Measurements from ENCODE around the gene EPHB4.

The EPHB4 gene

DNA sequence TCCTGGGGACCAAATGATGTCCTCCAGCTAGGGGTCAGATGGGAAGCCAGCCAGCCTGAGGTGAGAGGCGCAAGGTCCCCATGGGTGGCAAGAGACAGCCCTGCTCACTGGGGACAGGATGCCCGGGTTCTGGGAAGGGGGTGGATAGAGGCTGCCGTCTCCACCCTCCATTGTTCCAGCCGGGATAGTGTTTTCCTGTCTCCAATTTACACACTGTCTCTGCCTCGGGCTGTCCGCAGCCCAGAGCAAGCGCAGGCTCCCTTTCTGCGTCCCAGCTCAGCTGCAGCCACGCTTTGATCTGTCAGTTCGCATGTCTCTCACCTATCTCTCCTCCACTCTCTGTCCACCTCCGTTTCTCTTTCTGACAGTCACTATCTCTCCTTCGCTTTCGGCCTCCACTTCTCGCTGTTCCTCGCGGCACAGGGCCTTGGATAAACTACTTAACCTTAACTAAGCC, 2.1 kb downstream of the EPHB4 start:
- TF ChIP-seq CTCF (IDR thresholded peaks at IDR 0.05; ENCODE audit: low read length): no peak
- Histone ChIP-seq H3K27me3 (ENCODE audit: insufficient read depth, low read length) (peaks cover 10% of the 10 kb centered on the region; the same call in 1 of the 2 replicates), H2AFZ (ENCODE audit: low read length) (no peak overlapping the region), H3K9ac (ENCODE audit: low read length) (no peak overlapping the region), H3K9me2 (ENCODE audit: low read depth, low read length) (no peaks in the 10 kb centered on the region), H4K20me1 (ENCODE audit: insufficient read depth, low read length) (no peaks in the 10 kb centered on the region), H3K36me3 (ENCODE audit: insufficient read depth, low read length) (no peaks in the 10 kb centered on the region), H3F3A (ENCODE audit: insufficient read depth, low read length) (no peaks in the 10 kb centered on the region), H3K4me3 (ENCODE audit: low read depth, low read length, poor library complexity, severe bottlenecking) (no peak overlapping the region), H3K27ac (ENCODE audit: low read depth, low read length, poor library complexity, severe bottlenecking) (no peak overlapping the region), H3K4me2 (ENCODE audit: low read length) (no peak overlapping the region), H3K79me2 (ENCODE audit: insufficient read depth, low read length) (no peaks in the 10 kb centered on the region), H3K4me1 (ENCODE audit: insufficient read depth, low read length, severe bottlenecking) (no peaks in the 10 kb centered on the region), H3K9me3 (ENCODE audit: low read length) (no peaks in the 10 kb centered on the region)

- H3K4me1 ChIP-seq (ENCODE audit: insufficient read depth, low read length, severe bottlenecking): no peaks in the 10 kb centered on the region
- peaks cover 10% of the 10 kb centered on the region; the same call in 1 of the 2 replicates for H3K27me3 ChIP-seq (ENCODE audit: insufficient read depth, low read length)
- no peaks in the 10 kb centered on the region for H3F3A ChIP-seq (ENCODE audit: insufficient read depth, low read length)
- no peak overlapping the region for H3K4me3 ChIP-seq (ENCODE audit: low read depth, low read length, poor library complexity, severe bottlenecking)
- no peak overlapping the region for H3K27ac ChIP-seq (ENCODE audit: low read depth, low read length, poor library complexity, severe bottlenecking)
- H4K20me1 ChIP-seq (ENCODE audit: insufficient read depth, low read length): no peaks in the 10 kb centered on the region
- no peaks in the 10 kb centered on the region for H3K36me3 ChIP-seq (ENCODE audit: insufficient read depth, low read length)
- no peak overlapping the region for H2AFZ ChIP-seq (ENCODE audit: low read length)
- TF ChIP-seq CTCF (IDR thresholded peaks at IDR 0.05; ENCODE audit: low read length): no peak
- TF ChIP-seq EZH2 (IDR thresholded peaks at IDR 0.05; ENCODE audit: borderline replicate concordance, low read length): no peak
- no peak overlapping the region for H3K9ac ChIP-seq (ENCODE audit: low read length)
- H3K79me2 ChIP-seq (ENCODE audit: insufficient read depth, low read length): no peaks in the 10 kb centered on the region
- no peaks in the 10 kb centered on the region for H3K9me2 ChIP-seq (ENCODE audit: low read depth, low read length)
- no peak overlapping the region for H3K4me2 ChIP-seq (ENCODE audit: low read length)
- H3K9me3 ChIP-seq (ENCODE audit: low read length): no peaks in the 10 kb centered on the region
Measured at GRCh38 chr7:100824499-100825214, 2.7 kb downstream of the EPHB4 start.

GRCh38 chr7:100823534-100823933, 3.8 kb downstream of the EPHB4 start:
- Histone ChIP-seq H3K27me3 (ENCODE audit: insufficient read depth, low read length) (peaks cover 10% of the 10 kb centered on the region; the same call in 1 of the 2 replicates), H3K27ac (ENCODE audit: low read depth, low read length, poor library complexity, severe bottlenecking) (no peak overlapping the region), H3K36me3 (ENCODE audit: insufficient read depth, low read length) (no peaks in the 10 kb centered on the region), H3K9ac (ENCODE audit: low read length) (no peak overlapping the region), H4K20me1 (ENCODE audit: insufficient read depth, low read length) (no peaks in the 10 kb centered on the region), H3K4me2 (ENCODE audit: low read length) (no peak overlapping the region), H3K9me3 (ENCODE audit: low read length) (no peaks in the 10 kb centered on the region), H3K4me3 (ENCODE audit: low read depth, low read length, poor library complexity, severe bottlenecking) (no peak overlapping the region), H3K79me2 (ENCODE audit: insufficient read depth, low read length) (no peaks in the 10 kb centered on the region), H3F3A (ENCODE audit: insufficient read depth, low read length) (no peaks in the 10 kb centered on the region), H3K9me2 (ENCODE audit: low read depth, low read length) (no peaks in the 10 kb centered on the region), H3K4me1 (ENCODE audit: insufficient read depth, low read length, severe bottlenecking) (no peaks in the 10 kb centered on the region), H2AFZ (ENCODE audit: low read length) (no peak overlapping the region)
- TF ChIP-seq EZH2 (IDR thresholded peaks at IDR 0.05; ENCODE audit: borderline replicate concordance, low read length): no peak
- no peak for TF ChIP-seq CTCF (IDR thresholded peaks at IDR 0.05; ENCODE audit: low read length)

Data from OCI-LY1 (cell line).